ELR (cell line): Measurements from ENCODE around the gene SART1.

Experiments
- DNase-seq: peaks from one replicate; pipeline ENCODE4 v3.0.0-alpha.2; 2015; ENCODE audit warnings: low read depth

SART1 gene

DNA sequence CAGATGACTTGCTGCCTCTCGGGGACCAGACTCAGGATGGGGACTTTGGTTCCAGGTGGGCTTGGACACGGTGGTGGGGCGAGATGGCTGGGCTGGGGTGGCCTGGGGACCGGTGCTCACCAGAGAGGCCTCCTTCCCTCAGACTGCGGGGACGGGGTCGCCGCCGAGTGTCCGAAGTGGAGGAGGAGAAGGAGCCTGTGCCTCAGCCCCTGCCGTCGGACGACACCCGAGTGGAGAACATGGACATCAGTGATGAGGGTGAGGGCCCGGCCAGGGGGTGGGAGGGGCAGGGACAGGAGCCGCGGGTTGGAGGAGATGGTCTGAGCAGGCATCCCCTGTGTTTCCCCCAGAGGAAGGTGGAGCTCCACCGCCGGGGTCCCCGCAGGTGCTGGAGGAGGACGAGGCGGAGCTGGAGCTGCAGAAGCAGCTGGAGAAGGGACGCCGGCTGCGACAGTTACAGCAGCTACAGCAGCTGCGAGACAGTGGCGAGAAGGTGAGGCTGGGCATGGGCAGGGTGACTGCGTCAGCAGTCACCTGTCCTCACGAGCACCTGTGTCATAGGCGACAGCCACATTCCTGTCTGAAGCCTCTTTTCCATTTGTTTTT, 5.9 kb downstream of the SART1 start:
- no peak for DNase-seq

DNA sequence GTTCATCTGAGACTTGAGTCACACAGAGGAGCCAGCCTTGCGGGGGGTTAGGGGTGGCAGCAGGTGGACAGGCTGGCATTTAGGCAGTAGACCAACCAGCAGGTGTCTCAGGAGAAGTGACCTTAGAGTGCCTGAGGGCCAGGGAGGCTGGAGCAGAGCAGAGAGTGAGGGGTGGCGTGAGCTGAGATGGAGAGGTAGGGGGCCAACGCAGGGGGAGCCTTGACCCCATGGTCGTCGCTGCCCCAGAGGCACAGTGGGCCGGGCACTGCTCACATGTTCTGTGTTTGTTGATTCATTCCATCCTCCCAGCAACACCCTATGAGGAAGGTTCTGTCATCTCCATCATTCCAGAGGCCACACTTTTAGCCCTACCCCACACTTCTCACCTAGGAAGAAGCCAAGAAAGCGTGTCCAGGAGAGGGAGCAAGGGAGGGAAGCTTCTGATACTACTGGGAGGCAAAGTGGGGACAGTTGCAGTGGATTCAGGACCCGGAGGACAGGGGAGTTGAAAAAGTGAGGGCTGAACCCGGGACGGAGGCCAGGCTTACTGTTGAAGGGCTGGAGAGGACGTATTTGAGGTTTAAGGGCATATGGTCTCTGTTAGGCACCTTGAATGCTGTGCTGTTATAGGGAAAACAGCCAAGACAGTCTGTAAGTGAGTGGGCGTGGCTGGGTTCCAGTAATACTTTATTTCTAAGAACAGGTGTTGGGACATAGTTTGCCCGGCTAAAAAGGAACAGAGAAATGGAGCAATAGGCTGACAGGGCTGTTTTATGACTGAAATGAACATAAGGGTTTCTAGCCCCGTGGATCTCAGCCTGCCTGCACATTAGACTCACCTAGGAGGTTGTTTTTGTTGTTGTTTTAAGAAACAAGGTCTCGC, 7.3 kb downstream of the SART1 start:
- DNase-seq, result no peak

DNA sequence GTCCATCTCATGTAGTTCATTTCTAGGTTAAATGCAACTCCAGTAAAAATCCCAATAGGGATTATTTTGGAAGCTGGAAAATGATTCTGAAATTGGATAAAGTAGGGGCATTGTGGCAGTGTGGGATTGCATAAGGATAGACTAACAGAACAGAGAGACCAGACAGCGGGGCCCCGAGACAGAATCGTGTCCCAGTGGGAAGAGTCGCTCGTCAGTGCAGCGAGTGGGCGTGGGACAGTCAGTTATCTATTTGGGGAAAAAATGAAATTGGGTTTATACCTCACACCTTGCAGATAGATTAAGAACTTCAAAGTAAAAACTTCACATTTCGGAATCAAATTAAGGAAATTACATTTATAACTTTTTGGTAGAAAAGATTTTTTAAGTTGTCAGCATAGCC, 10.6 kb downstream of the SART1 start:
- DNase-seq, result no peak

DNA sequence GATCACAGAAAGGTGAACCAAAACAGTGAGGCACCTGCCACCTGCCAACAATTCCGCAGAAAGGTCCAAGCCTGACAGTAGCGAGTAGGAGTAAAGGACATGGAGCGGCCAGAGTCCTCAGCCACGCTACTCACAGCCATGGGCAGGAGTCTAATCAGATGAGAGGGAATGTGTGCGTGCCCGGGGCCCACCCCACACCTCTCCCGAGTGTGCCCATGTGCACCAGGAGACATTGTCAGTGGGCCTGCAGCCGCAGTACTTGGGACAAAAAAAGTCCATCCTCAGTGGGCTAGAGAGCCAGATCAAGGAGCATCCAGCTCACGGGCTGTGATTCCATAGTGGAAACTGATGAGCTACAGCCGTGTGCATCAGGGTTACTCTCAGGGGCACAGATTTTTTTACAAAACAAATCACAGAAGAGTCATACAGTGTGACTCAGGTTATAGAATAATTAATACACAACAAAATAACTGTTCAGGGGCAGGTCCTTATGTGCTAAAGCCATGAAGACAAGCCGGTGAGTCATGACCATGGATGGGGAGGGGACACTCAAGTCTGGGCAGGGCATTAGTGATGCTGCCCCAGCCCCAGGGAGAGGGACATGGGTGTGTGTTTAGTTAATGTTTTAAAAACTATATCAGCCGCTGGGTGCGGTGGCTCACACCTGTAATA, 12.0 kb downstream of the SART1 start:
- DNase-seq, result peak; percentile 87

DNA sequence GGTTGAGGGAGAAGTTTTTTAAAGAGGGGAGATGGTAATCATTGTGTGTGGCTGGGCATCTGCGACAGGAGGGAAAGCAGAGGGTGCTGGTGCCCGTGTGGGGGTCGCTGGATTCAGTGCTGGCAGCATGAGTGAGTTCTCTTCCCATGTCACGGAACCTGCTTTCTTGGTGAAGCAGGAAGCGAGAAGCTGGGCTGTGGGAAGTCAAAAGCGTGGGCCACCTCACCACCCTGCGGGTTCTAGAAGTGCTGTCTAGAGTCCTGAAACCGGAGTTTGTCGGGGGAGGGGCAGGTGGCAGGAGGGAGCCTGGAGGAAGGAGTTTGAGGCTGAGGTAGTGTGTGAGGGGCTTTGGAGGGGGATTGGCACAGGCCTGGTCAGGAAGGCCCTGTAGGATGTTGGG, 14.2 kb downstream of the SART1 start:
- DNase-seq, result no peak

GRCh38 chr11:65976216-65977176, 15.0 kb downstream of the SART1 start:
- no peak for DNase-seq

DNA sequence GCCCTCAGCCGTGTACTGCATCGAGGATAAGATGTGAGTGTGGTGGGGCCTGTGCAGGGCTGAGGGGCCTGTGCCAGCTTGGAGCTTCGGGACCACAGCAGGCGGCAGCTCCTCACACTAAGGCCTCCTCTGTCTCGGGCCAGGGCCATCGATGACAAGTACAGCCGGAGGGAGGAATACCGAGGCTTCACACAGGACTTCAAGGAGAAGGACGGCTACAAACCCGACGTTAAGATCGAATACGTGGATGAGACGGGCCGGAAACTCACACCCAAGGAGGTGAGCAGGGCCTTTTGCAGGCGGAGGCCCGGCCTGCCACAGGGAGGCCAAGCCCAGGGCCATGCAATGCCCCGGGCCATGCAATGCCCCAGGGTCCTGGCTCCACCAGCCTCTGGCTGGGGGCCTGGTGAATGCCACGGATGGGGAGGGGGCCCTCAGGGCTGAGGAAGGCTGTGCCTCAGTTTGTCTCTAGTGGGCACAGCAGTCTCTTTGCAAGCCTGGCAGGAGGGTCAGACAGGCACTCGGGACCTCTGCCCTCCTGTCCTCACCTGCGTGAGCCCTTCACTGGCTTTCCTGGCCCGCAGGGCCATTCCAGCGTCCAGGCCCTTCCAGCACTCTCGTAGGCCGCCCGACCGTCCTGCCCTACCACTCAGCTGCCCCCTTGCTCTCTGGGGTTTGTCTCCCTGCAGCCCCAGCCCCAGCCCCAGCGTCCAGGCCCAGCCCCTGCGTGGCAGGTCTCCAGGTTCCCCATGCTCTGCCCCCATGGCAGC, 16.3 kb downstream of the SART1 start:
- no peak for DNase-seq

- no peak for DNase-seq
Measured at GRCh38 chr11:65978391-65979238, 17.1 kb downstream of the SART1 start.

DNA sequence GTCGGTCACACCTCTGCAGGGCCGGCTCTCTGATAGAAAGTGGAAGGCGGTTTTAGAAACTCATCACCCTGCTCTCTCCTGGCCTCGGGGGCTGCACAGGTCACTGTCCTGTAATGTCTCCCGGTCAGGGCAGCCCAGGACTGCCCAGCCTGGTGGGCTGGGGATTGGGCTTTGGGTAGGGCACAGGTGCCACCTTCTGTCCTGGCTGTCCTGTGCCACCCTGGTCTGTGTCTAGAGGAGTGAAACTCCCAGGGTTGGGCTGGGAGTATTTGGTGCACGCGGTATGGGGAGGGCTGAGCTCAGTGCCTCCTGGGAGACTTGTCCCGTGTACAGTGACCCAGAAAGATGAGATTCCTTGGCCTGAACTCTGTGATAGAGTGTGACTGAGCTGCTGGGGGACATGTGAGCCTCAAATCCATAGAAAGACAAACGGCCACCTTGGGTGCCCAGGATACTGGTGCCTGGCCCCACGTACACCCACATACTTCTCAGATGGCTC, 17.8 kb downstream of the SART1 start:
- no peak for DNase-seq

DNA sequence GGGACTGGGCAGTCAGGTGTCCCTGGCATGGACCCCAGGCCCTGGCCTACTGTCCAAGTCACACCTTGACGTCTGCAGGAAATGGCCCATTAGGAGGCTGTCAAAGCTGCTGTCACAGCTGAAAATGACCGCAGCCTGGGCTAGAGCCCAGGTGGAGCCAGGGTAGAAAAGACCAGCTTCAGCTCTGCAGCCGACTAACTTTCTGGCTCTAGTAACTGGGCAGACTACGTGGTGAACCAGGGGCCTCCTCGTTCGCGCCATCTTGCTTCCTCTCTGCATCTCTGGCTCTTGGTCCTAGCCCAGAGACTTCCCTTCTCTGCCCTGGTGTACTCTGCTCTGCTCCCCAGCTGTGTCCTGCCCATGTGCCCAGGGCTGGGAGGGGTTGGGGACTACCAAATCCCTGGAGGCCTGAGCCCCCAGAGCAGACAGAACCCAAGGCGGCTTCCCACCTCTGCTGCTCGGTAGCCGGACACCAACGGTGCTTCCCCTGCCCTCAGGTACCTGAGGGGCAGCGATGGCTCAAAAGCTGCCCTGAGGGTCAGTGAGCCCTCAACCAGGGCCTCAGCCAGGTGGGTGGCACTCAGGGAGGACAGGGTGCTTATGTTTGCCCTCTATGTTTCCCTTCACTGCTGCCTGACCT, 19.7 kb downstream of the SART1 start:
- DNase-seq, result no peak

GRCh38 chr11:65981972-65982823, 20.7 kb downstream of the SART1 start:
- DNase-seq, result no peak

- DNase-seq, result no peak
Measured at GRCh38 chr11:65982824-65983588, 21.5 kb downstream of the SART1 start.

DNA sequence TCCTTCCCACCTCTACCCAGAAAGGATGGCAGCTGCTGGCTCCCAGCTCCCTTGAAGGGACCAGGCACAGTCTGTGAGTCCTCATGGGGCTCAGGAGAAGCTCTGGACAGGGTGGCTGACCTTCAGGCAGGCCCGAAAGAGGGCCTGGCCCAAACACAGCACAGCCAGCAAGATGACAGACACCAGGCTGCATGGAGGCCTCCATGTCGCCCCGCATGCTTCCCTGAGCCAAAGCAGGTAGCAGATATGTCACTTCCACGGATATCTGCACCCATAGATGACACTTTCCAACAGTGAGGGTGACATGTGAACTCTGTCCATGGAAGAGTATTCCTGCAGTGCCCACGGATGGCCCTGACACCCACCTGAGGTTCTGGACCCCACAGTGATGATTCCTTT, 22.1 kb downstream of the SART1 start:
- no peak for DNase-seq

GRCh38 chr11:65987336-65987735, 25.8 kb downstream of the SART1 start:
- DNase-seq, result no peak

DNA sequence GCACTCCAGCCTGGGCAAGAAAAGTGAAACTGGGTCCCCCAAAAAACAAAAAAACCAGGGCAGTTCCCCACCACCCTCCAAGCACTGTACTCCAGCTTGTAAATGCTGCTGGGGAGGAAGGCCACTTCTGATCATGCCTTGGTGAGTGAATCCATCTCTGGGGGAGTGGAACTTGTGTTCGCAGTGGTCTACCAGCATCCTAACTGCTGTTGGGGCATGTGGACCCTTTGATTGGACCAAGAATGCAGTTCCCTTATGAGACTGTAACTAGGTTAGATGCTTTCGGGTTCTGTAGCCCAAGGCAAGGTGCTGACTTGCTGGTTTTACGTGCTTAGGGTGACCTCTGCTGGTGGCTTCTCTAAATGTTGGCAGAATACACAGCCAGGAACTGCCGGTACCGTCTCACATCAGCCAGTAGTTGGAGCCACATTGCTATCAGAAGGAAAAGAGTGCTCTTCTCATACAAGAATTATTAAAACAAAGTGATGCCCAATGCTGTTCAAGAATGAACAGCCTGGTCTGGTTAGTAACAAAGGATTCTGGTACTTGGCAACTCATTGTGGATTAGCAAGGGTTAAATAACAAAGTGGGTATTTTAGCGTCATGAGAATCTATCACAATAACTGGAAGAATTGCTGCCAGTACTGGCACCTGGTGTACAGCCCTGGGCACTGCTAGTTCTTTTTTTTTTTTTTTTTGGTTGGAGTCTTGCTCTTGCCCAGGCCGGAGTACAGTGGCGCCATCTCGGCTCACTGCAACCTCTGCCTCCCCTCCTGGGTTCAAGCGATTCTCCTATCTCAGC, 27.5 kb downstream of the SART1 start:
- DNase-seq, result peak; percentile 96

DNA sequence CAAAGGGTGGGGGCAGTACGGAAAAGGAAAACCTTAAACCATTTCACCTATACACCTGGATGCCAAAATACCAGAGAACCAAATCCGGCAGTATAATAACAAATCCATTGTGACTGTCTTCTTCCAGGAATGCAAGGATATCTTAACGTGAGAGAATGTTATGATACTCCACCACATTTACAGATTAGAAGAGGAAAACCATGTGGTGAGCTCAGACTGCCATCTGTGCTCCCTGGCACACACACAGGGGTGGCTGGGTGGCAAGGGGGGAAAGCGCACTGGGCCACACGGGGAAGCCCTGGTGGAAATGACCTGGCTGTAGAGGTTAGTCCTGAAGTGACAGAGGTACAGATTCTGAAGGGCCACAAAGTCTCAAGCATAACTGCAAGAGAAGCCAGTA, 30.5 kb downstream of the SART1 start:
- no peak for DNase-seq

DNA sequence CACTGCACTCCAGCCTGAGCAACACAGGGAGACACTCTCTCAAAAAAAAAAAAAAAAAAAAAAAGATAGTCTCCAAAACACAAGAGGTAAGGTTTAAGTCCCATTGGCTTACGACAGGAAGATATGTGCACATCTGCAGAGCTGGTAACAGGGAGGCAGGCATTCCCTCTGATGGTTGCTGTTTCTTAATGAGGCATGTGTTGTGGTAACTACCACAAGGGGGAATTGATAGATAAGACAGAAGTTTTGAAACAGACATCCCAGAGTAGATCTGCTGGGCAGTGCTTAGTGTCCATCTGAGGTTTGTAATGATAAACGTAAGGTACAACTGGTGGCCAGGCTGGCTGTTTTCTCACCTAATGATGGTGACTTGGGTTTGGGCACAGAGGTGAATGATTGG, 35.8 kb downstream of the SART1 start:
- DNase-seq, result no peak
